NB4 (cell line): Measurements from ENCODE around the gene UBE2Q1.

ENCODE experiments used
- MYC ChIP-seq: IDR thresholded peaks from 2 replicates; pipeline ENCODE4 v1.6.1; 2011; ENCODE audit warnings: low read depth, low read length
- POLR2A ChIP-seq: IDR thresholded peaks from 2 replicates; pipeline ENCODE4 v1.6.1; 2011; ENCODE audit warnings: mild to moderate bottlenecking; ENCODE audit not compliant: insufficient read length; ENCODE audit errors: extremely low read depth
- TF ChIP-seq, protein P1 (sequence below): IDR thresholded peaks from one replicate; pipeline ENCODE4 v1.5.1; 2012; ENCODE audit warnings: low read depth, low read length

DNA sequence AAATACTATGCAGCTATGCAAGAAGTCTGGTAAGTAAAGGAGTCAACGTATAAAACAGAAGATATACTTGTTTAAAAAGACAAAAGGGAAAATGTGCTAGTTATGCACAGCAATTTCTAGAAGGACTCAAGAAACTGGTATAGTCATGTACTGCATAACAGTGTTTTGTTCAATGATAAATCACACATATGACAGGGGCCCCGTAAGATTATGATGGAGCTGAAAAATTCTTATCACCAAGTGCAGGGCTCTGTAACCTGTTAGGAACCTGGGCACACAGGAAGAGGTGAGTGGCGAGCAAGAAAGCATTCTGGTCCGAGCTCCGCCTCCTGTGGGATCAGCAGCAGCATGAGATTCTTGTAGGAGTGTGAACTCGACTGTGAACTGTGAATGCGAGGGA is 36.3 kb upstream of the UBE2Q1 start:
- TF ChIP-seq, protein P1, sequence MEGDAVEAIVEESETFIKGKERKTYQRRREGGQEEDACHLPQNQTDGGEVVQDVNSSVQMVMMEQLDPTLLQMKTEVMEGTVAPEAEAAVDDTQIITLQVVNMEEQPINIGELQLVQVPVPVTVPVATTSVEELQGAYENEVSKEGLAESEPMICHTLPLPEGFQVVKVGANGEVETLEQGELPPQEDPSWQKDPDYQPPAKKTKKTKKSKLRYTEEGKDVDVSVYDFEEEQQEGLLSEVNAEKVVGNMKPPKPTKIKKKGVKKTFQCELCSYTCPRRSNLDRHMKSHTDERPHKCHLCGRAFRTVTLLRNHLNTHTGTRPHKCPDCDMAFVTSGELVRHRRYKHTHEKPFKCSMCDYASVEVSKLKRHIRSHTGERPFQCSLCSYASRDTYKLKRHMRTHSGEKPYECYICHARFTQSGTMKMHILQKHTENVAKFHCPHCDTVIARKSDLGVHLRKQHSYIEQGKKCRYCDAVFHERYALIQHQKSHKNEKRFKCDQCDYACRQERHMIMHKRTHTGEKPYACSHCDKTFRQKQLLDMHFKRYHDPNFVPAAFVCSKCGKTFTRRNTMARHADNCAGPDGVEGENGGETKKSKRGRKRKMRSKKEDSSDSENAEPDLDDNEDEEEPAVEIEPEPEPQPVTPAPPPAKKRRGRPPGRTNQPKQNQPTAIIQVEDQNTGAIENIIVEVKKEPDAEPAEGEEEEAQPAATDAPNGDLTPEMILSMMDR: no peak
- TF ChIP-seq MYC (no peak), POLR2A (no peak)
